Non-pigmented ciliary epithelial cell (primary cell): ENCODE measurements around the gene TPGS2.
"Not testable (repeated sequence)": the region's sequence is repeated elsewhere in the genome, so short reads cannot be mapped to it uniquely, and the experiment has no call there.

Source experiments
- DNase-seq: peaks from one replicate; pipeline ENCODE4 v3.0.0-alpha.2; 2010; ENCODE audit warnings: low read depth

TPGS2 gene

DNA sequence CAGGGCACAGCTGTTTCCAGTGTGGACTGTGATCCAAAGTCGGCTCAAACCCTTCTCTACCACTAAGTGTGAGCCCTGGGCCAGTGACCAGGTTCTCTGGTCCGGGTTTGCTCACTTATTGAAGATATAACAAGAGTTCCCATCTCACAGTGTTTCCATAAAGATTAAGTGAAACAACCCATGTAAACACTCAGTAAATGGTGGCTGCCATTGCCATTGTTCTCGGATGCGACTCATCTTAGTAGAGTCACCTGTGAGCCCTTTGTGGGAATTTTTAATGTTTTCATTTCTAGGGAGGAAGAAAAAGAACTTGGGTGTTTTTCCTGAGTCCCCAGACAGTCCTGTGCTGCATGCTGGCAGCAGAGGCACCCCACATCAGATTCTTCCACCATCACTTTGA, 53.4 kb downstream of the TPGS2 start:
- no peak for DNase-seq

DNA sequence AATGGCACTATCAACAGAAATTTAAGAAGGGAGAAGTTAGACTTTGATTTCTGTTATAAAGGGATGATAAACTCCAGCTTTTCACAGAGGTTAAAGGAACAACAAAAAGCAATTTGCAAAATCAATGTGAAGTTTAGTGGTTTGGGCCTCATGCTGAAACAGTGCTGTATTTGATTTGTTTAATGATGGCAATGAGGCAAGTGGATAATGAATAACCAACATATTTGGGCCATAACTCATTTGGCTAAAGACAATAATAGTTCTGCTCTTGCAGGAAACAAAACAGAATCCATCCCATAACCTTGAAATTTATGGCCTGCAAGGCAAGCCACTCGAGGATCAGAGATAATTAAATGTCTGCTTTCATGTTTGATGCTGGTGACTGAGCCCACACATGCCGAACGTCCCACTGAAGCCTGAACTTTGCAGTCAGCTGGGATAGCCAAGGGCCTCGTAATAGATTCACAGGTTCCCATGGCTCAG, 56.5 kb downstream of the TPGS2 start:
- no peak for DNase-seq

GRCh38 chr18:36771245-36771644, 57.6 kb downstream of the TPGS2 start:
- DNase-seq: no peak

DNA sequence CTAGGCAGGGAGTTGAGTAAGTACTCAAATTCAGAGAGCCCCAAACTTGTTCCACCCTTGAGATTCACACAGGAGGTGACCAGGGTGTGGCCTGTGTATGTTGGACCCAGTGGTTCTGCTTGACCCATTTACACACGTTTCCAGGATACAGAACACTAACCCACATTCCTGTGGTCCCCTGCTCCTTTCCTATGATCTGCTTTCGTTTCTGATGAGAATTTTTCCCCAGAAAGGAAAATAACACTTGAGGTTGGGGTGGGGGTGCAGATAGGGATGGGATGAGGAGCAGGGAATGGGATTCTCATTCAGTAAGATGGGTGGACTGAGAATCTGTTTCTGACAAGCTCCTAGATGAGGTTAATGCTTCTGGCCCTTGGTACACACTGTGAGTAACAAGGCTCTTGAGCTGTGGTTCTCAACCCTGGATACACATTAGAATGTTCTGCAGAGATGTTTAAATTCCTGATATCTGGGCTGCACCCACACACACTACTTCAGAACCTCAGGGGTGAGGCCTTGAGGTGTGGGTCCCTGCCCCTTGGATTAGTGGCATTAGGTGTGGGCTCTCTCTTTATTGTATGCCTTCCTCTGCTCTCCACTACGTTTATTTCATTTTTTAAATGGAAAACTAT, 58.4 kb downstream of the TPGS2 start:
- DNase-seq: no peak

DNA sequence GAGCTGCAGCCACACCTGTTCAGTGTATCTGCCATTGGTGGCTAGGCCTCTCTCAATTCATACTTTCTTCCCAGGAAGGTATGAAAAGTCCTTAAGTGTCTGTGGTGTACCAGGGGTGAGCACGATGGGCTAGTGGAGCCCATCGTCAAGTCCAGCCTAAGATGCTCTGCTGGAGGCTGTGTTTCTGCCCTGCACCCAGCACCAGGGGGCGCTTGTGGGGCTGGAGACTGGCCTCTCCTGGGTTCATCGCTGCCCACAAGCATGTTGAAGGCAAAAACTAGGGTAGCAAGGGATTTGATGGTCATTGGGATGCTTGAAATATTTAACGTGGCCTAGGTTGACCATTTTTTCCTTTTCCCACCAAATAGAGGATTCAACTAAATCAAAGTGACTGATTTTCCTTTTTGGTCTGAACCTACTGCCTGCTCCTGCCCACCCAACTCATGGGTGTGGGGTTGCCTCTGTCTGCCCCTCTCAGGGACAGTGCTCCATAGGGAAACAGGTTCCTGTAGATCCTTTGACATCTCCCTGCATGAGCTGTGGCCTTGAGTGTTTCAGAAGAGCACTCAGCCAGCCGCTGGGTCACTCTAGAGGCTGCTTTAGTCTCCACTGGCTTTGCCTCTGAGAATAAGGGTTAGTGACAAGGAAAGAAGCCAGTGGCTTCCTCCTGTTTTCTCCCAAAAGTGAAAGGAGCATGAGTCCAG, 59.0 kb downstream of the TPGS2 start:
- DNase-seq: no peak

DNA sequence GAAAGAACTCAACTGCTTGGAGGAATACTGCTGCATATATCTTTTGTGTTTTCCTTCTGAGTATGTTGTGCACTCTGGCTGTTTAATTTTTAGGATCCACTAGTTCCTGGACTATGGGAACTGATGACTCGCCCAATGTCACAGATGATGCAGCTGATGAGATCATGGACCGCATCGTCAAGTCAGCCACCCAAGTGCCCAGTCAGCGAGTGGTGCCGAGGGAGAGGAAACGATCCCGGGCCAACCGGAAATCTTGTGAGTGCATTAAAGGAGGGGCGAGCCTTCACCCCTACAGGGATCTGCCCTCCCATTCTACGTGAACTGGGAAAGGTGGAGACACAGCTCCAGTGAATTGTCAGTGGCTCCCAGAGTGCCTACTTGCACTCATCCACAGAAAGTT, 59.6 kb downstream of the TPGS2 start:
- no peak for DNase-seq

DNA sequence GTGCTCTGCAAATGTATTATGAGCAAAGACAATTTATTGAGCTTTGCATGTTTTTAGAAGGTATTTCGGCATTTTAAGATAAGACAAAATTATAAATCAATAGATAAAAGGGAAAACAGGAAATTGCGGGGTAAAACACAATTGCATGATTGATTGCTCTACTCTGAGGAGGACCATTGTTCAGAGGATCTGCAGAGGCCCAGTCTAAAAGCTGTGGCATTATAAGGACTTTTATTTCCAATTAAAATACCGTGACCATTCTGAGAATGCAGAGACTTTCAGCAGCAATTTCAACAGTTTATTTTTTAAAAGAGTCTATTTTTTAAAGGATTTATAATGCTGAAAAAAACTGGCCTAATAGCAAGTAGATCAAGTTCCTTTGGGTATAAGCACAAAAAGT, 62.0 kb downstream of the TPGS2 start:
- DNase-seq: no peak

GRCh38 chr18:36762965-36763364, 65.8 kb downstream of the TPGS2 start:
- DNase-seq: not testable (repeated sequence)

DNA sequence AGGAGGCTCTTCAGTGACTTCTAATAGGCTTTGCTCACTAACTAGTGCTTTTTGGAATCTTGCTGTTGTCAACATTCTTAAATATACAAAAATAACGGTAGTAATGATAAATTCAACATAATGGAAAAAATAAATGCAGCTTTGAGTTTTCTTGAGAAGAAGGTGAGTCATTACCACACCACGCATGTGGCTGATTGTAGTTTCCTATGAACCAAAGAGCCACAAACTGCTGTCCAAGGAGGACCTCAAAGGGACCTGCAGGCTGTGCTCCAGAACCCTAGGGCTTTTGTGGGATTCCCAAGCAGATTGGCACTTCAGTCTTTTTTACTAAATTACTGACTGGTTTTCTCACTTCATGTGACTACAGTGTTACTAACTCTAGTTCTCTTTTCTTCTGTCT, 66.7 kb downstream of the TPGS2 start:
- DNase-seq: no peak

- DNase-seq: no peak
Observed at GRCh38 chr18:36761186-36761698, 67.6 kb downstream of the TPGS2 start.

- DNase-seq: no peak
Observed at GRCh38 chr18:36760598-36760997, 68.2 kb downstream of the TPGS2 start.

DNA sequence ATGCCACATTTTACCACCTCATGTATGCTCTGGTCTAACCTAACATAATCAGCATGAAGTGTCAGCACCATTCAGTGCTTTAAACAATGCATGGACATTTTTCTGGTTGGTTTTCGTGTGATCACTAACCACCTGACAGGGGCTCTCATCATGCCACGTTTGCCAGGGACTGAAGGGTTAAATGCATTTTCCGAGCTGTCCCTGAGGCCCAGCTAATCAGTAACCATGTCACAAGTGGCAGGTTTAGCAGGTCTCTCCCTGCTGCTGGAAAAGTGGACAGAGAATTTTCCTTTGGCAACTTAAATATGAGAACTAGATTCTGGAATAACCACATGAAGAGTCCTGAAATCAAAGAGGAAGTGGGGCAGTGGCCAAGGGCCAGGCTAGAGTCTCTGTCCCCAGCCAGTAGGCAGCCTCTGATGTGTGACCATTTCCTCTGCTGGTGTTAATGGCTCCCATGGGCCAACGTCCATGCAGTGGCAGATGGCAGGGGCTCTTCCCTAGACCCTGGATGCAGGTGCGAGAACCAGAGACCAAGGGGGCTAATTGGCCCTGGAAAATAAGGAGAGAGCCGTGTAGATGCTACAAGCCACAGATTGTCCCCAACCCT, 69.5 kb downstream of the TPGS2 start:
- DNase-seq: no peak

- no peak for DNase-seq
Observed at GRCh38 chr18:36758623-36759022, 70.2 kb downstream of the TPGS2 start.

DNA sequence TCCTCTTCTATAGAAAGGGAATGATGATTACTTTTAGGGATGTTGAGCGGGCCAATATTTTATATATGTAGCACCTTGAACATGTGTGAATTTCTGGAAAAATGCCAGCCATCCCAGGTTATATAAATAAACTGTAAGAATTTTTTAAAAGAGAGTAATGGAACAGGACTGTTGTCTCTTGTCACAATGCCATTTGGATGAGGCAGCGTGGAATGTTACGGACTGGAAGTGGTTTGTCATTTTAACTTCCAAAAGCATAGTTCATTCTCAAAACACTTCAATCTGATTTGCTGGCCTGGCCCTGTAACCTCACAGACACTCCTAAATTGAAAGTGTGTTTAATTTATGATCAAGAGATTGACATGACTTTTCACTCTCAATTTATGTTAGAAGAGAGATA, 70.8 kb downstream of the TPGS2 start:
- no peak for DNase-seq

DNA sequence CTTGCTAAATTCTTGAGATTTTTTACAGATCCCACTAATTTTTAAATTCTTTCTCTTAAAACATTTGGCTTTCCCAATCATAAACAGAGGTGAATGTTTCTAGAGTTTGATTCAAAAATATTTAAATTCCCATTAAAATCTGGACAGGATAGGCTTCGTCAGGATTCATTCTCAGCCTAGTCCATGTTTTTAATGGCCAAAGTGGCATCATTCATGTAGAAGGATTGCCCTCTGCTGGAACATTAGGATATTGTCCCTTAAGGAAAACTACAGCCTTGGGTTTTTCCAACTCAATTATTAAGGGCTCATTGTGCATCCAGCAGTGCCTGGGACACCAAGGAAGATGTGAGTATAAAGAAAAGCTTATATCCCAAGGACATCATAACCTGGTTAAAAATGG, 71.7 kb downstream of the TPGS2 start:
- DNase-seq: no peak

- no peak for DNase-seq
Observed at GRCh38 chr18:36756242-36756641, 72.6 kb downstream of the TPGS2 start.

DNA sequence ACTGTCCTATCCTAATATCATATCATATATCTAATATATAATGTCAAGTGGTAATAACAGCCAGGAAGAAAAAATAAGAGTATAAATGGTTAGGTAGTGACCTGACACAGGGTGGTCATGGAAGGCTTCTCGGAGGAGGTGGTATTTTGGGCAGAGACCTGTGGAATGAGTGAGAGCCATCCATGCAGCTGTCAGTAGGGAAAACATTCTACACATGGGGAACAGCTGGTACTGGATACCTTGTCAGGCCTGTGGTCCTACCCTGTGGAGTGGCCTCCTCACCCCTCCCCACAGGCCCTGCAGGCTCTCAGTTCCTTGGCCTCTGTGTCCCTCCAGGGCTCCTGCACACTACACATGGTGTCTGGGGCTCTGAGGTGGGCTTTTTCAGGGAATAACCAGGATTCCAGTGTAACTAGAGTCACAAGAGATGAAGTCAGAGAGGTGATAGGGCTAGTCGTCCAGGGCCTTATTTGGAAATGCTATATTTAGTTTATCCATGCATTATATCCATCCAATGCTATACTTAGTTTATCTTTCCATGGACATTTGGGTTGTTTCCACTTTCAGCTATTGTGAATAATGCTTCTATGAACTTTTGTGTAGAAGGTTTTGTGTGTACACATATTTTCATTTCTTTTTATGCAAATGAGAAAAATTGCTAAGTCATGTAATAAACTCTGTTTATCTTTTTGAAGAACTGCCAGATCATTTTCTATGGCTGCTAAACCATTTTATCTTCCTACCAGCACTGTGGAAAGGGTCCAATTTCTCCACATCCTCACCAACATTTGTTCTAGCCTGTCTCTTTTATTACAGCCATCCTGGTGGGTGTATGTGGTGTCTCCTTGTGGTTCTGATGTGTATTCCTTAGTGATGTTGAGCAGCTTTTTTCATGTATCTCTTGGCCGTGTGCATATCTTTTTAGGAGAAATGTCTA, 75.6 kb downstream of the TPGS2 start:
- DNase-seq: no peak

GRCh38 chr18:36745219-36745975, 83.4 kb downstream of the TPGS2 start:
- DNase-seq: no peak

- no peak for DNase-seq
Observed at GRCh38 chr18:36744261-36744876, 84.4 kb downstream of the TPGS2 start.
